ENCODE measurements around the gene CRELD1. TPM values are rescaled to one million over a fixed set of nuclear protein-coding genes. Genes with fewer than 3 reads are reported as not detected.

Gene CRELD1
- total RNA-seq, 1 donor from 2014 or later: 58.0 TPM

DNA sequence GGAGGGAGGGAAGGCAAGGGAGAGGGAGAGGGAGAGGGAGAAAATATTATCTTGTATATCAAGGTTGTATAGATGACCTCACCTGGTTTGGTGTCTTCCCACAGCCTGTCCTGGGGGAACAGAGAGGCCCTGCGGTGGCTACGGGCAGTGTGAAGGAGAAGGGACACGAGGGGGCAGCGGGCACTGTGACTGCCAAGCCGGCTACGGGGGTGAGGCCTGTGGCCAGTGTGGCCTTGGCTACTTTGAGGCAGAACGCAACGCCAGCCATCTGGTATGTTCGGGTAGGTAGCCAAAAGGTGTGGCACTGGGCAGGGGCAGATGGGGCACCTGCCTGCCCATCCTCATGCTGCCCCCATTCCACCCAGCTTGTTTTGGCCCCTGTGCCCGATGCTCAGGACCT lies 7.1 kb downstream of the CRELD1 start:
- TF ChIP-seq, protein P1, sequence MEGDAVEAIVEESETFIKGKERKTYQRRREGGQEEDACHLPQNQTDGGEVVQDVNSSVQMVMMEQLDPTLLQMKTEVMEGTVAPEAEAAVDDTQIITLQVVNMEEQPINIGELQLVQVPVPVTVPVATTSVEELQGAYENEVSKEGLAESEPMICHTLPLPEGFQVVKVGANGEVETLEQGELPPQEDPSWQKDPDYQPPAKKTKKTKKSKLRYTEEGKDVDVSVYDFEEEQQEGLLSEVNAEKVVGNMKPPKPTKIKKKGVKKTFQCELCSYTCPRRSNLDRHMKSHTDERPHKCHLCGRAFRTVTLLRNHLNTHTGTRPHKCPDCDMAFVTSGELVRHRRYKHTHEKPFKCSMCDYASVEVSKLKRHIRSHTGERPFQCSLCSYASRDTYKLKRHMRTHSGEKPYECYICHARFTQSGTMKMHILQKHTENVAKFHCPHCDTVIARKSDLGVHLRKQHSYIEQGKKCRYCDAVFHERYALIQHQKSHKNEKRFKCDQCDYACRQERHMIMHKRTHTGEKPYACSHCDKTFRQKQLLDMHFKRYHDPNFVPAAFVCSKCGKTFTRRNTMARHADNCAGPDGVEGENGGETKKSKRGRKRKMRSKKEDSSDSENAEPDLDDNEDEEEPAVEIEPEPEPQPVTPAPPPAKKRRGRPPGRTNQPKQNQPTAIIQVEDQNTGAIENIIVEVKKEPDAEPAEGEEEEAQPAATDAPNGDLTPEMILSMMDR (IDR thresholded peaks at IDR 0.05; ENCODE audit: insufficient read depth, low read length, poor library complexity, severe bottlenecking): no peak
- Histone ChIP-seq H3K4me3 (ENCODE audit: low read depth, low read length) (no peak overlapping the region), H3K36me3 (ENCODE audit: control insufficient read depth, insufficient read depth, low read length) (peaks cover 8% of the 10 kb centered on the region), H3K27me3 (ENCODE audit: control insufficient read depth, insufficient read depth, low read length) (no peaks in the 10 kb centered on the region)
- DNase-seq (ENCODE audit: low read depth): no peak

DNA sequence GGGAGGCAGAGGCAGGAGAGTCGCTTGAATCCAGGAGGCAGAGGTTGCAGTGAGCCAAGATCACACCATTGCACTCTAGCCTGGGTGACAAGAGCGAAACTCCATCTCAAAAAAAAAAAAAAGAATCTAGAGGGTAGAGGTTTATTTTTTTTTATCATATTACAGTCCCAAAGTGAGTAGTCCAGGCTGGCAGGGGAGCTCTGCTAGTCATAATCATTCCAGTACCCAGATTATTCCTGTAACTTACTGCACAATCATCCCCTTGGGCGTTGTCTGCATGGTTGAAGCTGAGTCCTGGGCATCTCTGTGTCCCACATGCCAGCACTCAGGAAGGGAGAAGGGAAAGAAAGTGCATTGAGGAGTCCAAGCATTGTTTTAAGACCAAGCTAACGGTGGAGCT lies 8.5 kb downstream of the CRELD1 start:
- TF ChIP-seq, protein P1 (IDR thresholded peaks at IDR 0.05; ENCODE audit: insufficient read depth, low read length, poor library complexity, severe bottlenecking): no peak
- Histone ChIP-seq H3K36me3 (ENCODE audit: control insufficient read depth, insufficient read depth, low read length) (peaks cover 6% of the 10 kb centered on the region), H3K27me3 (ENCODE audit: control insufficient read depth, insufficient read depth, low read length) (no peaks in the 10 kb centered on the region), H3K4me3 (ENCODE audit: low read depth, low read length) (no peak overlapping the region)
- no peak for DNase-seq (ENCODE audit: low read depth)

DNA sequence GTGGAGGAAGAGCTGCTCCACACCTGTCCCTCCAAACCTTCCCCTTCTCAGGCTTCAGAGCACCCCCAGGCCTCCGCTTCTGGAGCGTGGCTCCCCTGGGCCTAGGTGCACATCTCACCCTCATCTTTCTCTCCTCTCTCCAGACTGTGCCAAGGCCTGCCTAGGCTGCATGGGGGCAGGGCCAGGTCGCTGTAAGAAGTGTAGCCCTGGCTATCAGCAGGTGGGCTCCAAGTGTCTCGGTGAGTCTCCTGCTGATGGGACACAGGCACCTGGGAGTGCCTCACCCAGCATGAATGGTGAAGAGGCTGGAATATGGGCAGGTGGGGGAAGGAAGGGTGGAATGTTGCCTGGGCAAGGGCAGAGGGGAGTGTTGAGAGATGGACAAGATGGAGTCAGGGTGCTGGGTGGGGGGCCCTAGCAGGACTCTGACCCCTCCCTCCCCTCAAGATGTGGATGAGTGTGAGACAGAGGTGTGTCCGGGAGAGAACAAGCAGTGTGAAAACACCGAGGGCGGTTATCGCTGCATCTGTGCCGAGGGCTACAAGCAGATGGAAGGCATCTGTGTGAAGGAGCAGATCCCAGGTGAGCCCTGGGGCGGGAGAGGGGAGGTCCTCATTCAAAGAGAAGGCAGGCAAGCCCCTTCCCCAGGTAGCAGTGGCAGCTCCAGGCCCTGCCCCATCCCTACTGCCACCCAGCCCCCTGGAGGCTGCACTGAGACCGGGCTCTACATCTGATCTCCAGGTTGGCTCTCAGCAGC lies 9.5 kb downstream of the CRELD1 start:
- no peak for DNase-seq (ENCODE audit: low read depth)
- peaks cover 2% of the 10 kb centered on the region for H3K36me3 ChIP-seq (ENCODE audit: control insufficient read depth, insufficient read depth, low read length)
- TF ChIP-seq, protein P1 (IDR thresholded peaks at IDR 0.05; ENCODE audit: insufficient read depth, low read length, poor library complexity, severe bottlenecking): no peak

DNA sequence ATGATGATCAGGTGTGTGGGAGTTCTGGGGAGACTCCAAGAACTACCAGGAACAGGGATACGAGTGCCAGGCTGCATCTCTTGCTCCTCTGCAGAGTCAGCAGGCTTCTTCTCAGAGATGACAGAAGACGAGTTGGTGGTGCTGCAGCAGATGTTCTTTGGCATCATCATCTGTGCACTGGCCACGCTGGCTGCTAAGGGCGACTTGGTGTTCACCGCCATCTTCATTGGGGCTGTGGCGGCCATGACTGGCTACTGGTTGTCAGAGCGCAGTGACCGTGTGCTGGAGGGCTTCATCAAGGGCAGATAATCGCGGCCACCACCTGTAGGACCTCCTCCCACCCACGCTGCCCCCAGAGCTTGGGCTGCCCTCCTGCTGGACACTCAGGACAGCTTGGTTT lies 10.6 kb downstream of the CRELD1 start:
- TF ChIP-seq, protein P1 (IDR thresholded peaks at IDR 0.05; ENCODE audit: insufficient read depth, low read length, poor library complexity, severe bottlenecking): no peak
- no peak overlapping the region for H3K4me3 ChIP-seq (ENCODE audit: low read depth, low read length)
- no peak for DNase-seq (ENCODE audit: low read depth)
- peaks cover 2% of the 10 kb centered on the region for H3K36me3 ChIP-seq (ENCODE audit: control insufficient read depth, insufficient read depth, low read length)
- no peaks in the 10 kb centered on the region for H3K27me3 ChIP-seq (ENCODE audit: control insufficient read depth, insufficient read depth, low read length)

More for the DNA sequence above, 9.5 kb downstream of the CRELD1 start:
- Histone ChIP-seq H3K4me3 (ENCODE audit: low read depth, low read length) (no peak overlapping the region), H3K27me3 (ENCODE audit: control insufficient read depth, insufficient read depth, low read length) (no peaks in the 10 kb centered on the region)

DNA sequence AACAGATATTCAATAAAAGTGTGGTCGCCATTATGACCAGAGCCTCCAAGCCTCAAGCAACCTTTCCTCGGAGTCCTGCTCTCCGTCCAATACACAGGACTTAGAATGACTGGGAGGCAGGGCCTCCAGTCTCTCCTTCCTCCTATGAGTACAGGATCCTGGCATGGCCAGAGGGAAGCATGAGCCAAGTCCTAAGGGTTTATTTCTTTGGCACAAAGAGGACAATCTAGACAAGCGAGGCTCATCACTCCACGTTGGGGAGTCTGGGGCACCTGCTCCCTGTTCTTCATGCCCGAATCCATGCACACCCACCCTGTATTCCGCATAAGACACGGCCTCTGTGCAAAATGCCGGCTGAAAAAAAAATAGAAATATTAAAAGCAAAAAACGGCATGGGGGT lies 11.7 kb downstream of the CRELD1 start:
- no peak for DNase-seq (ENCODE audit: low read depth)
- Histone ChIP-seq H3K27me3 (ENCODE audit: control insufficient read depth, insufficient read depth, low read length) (no peaks in the 10 kb centered on the region), H3K36me3 (ENCODE audit: control insufficient read depth, insufficient read depth, low read length) (peaks cover 2% of the 10 kb centered on the region), H3K4me3 (ENCODE audit: low read depth, low read length) (no peak overlapping the region)
- TF ChIP-seq, protein P1 (IDR thresholded peaks at IDR 0.05; ENCODE audit: insufficient read depth, low read length, poor library complexity, severe bottlenecking): no peak

All from kidney epithelial cell (primary cell).